Mesodermal cell (in vitro differentiated cells): Measurements from ENCODE around the gene PPIL6.
"Not testable (repeated sequence)": the region's sequence is repeated elsewhere in the genome, so short reads cannot be mapped to it uniquely, and the experiment has no call there.

Experiments
- H3K27ac ChIP-seq: 2 replicates; pipeline ENCODE4 v1.7.0; 2013; ENCODE audit warnings: mild to moderate bottlenecking, low read depth, low read length, moderate library complexity; ENCODE audit not compliant: severe bottlenecking
- H3K36me3 ChIP-seq: 2 replicates; pipeline ENCODE4 v1.7.1; 2013; ENCODE audit warnings: mild to moderate bottlenecking, low read length, moderate library complexity; ENCODE audit not compliant: control insufficient read depth, insufficient read depth
- H3K4me1 ChIP-seq: one replicate; pipeline ENCODE4 v1.7.1; 2013; ENCODE audit warnings: mild to moderate bottlenecking, low read length; ENCODE audit not compliant: insufficient read depth, control insufficient read depth, poor library complexity, severe bottlenecking
- H3K4me3 ChIP-seq: 2 replicates; pipeline ENCODE4 v1.7.0; 2013; ENCODE audit warnings: low read length, control low read depth, mild to moderate bottlenecking; ENCODE audit not compliant: insufficient read depth, poor library complexity, severe bottlenecking; ENCODE audit errors: extremely low read depth
- H3K9me3 ChIP-seq: 2 replicates; pipeline ENCODE4 v1.7.1; 2013; ENCODE audit warnings: mild to moderate bottlenecking, low read length, moderate library complexity; ENCODE audit not compliant: control insufficient read depth
- WGBS, 2 experiments: methylation state at CpG; one replicate each; pipeline ENCODE4 v1.1.5; 2013; ENCODE audit warnings: missing lambda C conversion rate in 2 of 2; ENCODE audit not compliant: insufficient coverage in 2 of 2; 5-methylcytosine and 5-hydroxymethylcytosine counted together

The PPIL6 gene

GRCh38 chr6:109377717-109378116 lies 62.7 kb downstream of the PPIL6 start:
- no peak overlapping the region for H3K27ac ChIP-seq
- no peak overlapping the region for H3K4me3 ChIP-seq
- H3K4me1 ChIP-seq, result peaks cover 6% of the 10 kb centered on the region
- H3K9me3 ChIP-seq, result no peaks in the 10 kb centered on the region
- peaks cover 62% of the 10 kb centered on the region for H3K36me3 ChIP-seq
- WGBS, 2 experiments, result 95% methylated on average over 2 of the region's 3 CpGs; no CpG with 5 or more reads in 1 of the 2 experiments

- Histone ChIP-seq H3K4me3 (no peak overlapping the region), H3K36me3 (peaks cover 92% of the 10 kb centered on the region)
These were observed 66.0 kb downstream of the PPIL6 start for GRCh38 chr6:109374326-109374892.

GRCh38 chr6:109373762-109374161 lies 66.7 kb downstream of the PPIL6 start:
- H3K9me3 ChIP-seq, result no peaks in the 10 kb centered on the region
- H3K4me1 ChIP-seq, result no peaks in the 10 kb centered on the region
- no peak overlapping the region for H3K4me3 ChIP-seq
- no peak overlapping the region for H3K27ac ChIP-seq
- 96 to 98% methylated on average over 3 of the region's 4 CpGs for WGBS, 2 experiments
- H3K36me3 ChIP-seq, result peaks cover 90% of the 10 kb centered on the region

More at GRCh38 chr6:109374326-109374892, 66.0 kb downstream of the PPIL6 start:
- WGBS, 2 experiments, result 94 to 100% methylated on average over 2 to 3 of the region's 4 CpGs
- Histone ChIP-seq H3K4me1 (peaks cover 4% of the 10 kb centered on the region), H3K9me3 (no peaks in the 10 kb centered on the region), H3K27ac (no peak overlapping the region)

- H3K9me3 ChIP-seq, result no peaks in the 10 kb centered on the region
- peaks cover 92% of the 10 kb centered on the region for H3K36me3 ChIP-seq
- no peak overlapping the region for H3K27ac ChIP-seq
- no peaks in the 10 kb centered on the region for H3K4me1 ChIP-seq
- WGBS, 2 experiments, result 95 to 100% methylated on average over 1 to 4 of the region's 4 CpGs
- no peak overlapping the region for H3K4me3 ChIP-seq
These were observed 67.1 kb downstream of the PPIL6 start for GRCh38 chr6:109373331-109373730.

- Histone ChIP-seq H3K27ac (no peak overlapping the region), H3K4me3 (no peak overlapping the region), H3K4me1 (no peaks in the 10 kb centered on the region), H3K9me3 (no peaks in the 10 kb centered on the region), H3K36me3 (peaks cover 92% of the 10 kb centered on the region)
- no CpG with 5 or more reads among the region's 2 CpGs for WGBS, 2 experiments
These were observed 68.3 kb downstream of the PPIL6 start for GRCh38 chr6:109372130-109372529.

- Histone ChIP-seq H3K36me3 (peaks cover 91% of the 10 kb centered on the region), H3K27ac (no peak overlapping the region)
These were observed 69.6 kb downstream of the PPIL6 start for GRCh38 chr6:109370792-109371191.

GRCh38 chr6:109370336-109370735 lies 70.1 kb downstream of the PPIL6 start:
- Histone ChIP-seq H3K27ac (no peak overlapping the region), H3K4me3 (no peak overlapping the region), H3K36me3 (peaks cover 90% of the 10 kb centered on the region), H3K9me3 (no peaks in the 10 kb centered on the region), H3K4me1 (no peaks in the 10 kb centered on the region)
- no CpG with 5 or more reads among the region's 1 CpG for WGBS, 2 experiments

More at GRCh38 chr6:109370792-109371191, 69.6 kb downstream of the PPIL6 start:
- Histone ChIP-seq H3K9me3 (no peaks in the 10 kb centered on the region), H3K4me3 (no peak overlapping the region), H3K4me1 (no peaks in the 10 kb centered on the region)
- WGBS, 2 experiments, result 87 to 93% methylated on average over 2 of the region's 3 CpGs

GRCh38 chr6:109369728-109370127 lies 70.7 kb downstream of the PPIL6 start:
- Histone ChIP-seq H3K36me3 (peaks cover 90% of the 10 kb centered on the region), H3K27ac (no peak overlapping the region), H3K4me1 (no peaks in the 10 kb centered on the region), H3K4me3 (no peak overlapping the region), H3K9me3 (no peaks in the 10 kb centered on the region)
- WGBS, 2 experiments, result 80% methylated on average over 1 of the region's 4 CpGs; no CpG with 5 or more reads in 1 of the 2 experiments

- H3K9me3 ChIP-seq, H3K4me3 ChIP-seq, H3K27ac ChIP-seq, H3K4me1 ChIP-seq: not testable (repeated sequence)
- WGBS, 2 experiments, result 100% methylated on average over 4 of the region's 5 CpGs; no CpG with 5 or more reads in 1 of the 2 experiments
- peaks cover 88% of the 10 kb centered on the region for H3K36me3 ChIP-seq
These were observed 75.9 kb downstream of the PPIL6 start for GRCh38 chr6:109364382-109365078.

GRCh38 chr6:109363753-109364152 lies 76.7 kb downstream of the PPIL6 start:
- Histone ChIP-seq H3K4me3 (no peak overlapping the region), H3K27ac (no peak overlapping the region), H3K36me3 (peaks cover 91% of the 10 kb centered on the region), H3K4me1 (no peaks in the 10 kb centered on the region), H3K9me3 (no peaks in the 10 kb centered on the region)
- 100% methylated on average over 1 of the region's 2 CpGs; no CpG with 5 or more reads in 1 of the 2 experiments for WGBS, 2 experiments
